Measurements from ENCODE around the gene PTPN14.

- TF ChIP-seq, protein P1, sequence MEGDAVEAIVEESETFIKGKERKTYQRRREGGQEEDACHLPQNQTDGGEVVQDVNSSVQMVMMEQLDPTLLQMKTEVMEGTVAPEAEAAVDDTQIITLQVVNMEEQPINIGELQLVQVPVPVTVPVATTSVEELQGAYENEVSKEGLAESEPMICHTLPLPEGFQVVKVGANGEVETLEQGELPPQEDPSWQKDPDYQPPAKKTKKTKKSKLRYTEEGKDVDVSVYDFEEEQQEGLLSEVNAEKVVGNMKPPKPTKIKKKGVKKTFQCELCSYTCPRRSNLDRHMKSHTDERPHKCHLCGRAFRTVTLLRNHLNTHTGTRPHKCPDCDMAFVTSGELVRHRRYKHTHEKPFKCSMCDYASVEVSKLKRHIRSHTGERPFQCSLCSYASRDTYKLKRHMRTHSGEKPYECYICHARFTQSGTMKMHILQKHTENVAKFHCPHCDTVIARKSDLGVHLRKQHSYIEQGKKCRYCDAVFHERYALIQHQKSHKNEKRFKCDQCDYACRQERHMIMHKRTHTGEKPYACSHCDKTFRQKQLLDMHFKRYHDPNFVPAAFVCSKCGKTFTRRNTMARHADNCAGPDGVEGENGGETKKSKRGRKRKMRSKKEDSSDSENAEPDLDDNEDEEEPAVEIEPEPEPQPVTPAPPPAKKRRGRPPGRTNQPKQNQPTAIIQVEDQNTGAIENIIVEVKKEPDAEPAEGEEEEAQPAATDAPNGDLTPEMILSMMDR (IDR thresholded peaks at IDR 0.05), result no peak
- TF ChIP-seq POLR2A (IDR thresholded peaks at IDR 0.05), result no peak
These were observed 75.7 kb downstream of the PTPN14 start for GRCh38 chr1:214475746-214476145.

All from lower leg skin (tissue), 3 donors.